Tibial artery (tissue), 4 donors: ENCODE measurements around the gene C2orf66.

Source experiments
- DNase-seq, 2 donors: peaks; one replicate each; pipeline ENCODE4 v3.0.0-alpha.2; 2019
- H3K27ac ChIP-seq, 2 donors: fragments of 200-600 bp; sonication (generic) in 1 of 2; 1 replicate in 1 of 2; 2 replicates in 1 of 2; pipeline ENCODE4 v1.5.1; 2018 to 2019; ENCODE audit warnings: mild to moderate bottlenecking in 1 of 2
- H3K27me3 ChIP-seq, 2 donors: fragments of 200-600 bp; sonication (generic) in 1 of 2; one replicate each; pipeline versions ENCODE4 v1.5.1 to v1.6.0; 2016 to 2019
- H3K36me3 ChIP-seq, 3 donors: fragments of 200-600 bp; sonication (generic) in 2 of 3; one replicate each; pipeline ENCODE4 v1.5.1; 2016 to 2019; ENCODE audit warnings: mild to moderate bottlenecking in 2 of 3
- H3K4me1 ChIP-seq, 4 donors: fragments of 200-600 bp; sonication (generic) in 2 of 4; 1 replicate in 3 of 4; 2 replicates in 1 of 4; pipeline ENCODE4 v1.5.1; 2016 to 2019
- H3K4me3 ChIP-seq, 2 donors: fragments of 200-600 bp; sonication (generic) in 1 of 2; 1 replicate in 1 of 2; 2 replicates in 1 of 2; pipeline ENCODE4 v1.5.1; 2018 to 2019; ENCODE audit warnings: mild to moderate bottlenecking in 2 of 2
- H3K9me3 ChIP-seq, 3 donors: fragments of 200-600 bp; sonication (generic) in 1 of 3; one replicate each; pipeline ENCODE4 v1.5.1; 2016 to 2019
- CTCF ChIP-seq, 2 experiments: fragments of 200-600 bp in 1 of 2; fragments of 450-650 bp in 1 of 2; IDR thresholded peaks; one replicate each; pipeline ENCODE4 v1.5.1; 2017 to 2019; ENCODE audit warnings: antibody characterized with exemption in 2 of 2, mild to moderate bottlenecking in 1 of 2, moderate library complexity in 1 of 2
- intact Hi-C: fragments of 100-400 bp; cut with DNase I; formaldehyde crosslinking; loops from one replicate; pipeline ENCODE4 v1.15.0; 2023; ENCODE audit warnings: low total_unique reads

The C2orf66 gene

GRCh38 chr2:196846295-196846694 lies 37.1 kb upstream of the C2orf66 start:
- peaks cover 0 to 11% (median 8%) of the 10 kb centered on the region in 3 donors for H3K36me3 ChIP-seq
- no peaks in the 10 kb centered on the region for H3K9me3 ChIP-seq
- TF ChIP-seq CTCF (IDR thresholded peaks at IDR 0.05): no peak
- H3K27me3 ChIP-seq: no peaks in the 10 kb centered on the region
- no peak overlapping the region for H3K27ac ChIP-seq
- no peak for DNase-seq
- intact Hi-C loops: no loop called here
- H3K4me3 ChIP-seq: no peak overlapping the region
- no peaks in the 10 kb centered on the region for H3K4me1 ChIP-seq

GRCh38 chr2:196845371-196845770 lies 36.2 kb upstream of the C2orf66 start:
- H3K9me3 ChIP-seq: no peaks in the 10 kb centered on the region
- DNase-seq: no peak
- intact Hi-C loops: no loop called here

GRCh38 chr2:196840171-196840570 lies 31.0 kb upstream of the C2orf66 start:
- DNase-seq: no peak
- Histone ChIP-seq H3K27ac (no peak overlapping the region), H3K36me3 (peaks cover 23 to 25% (median 24%) of the 10 kb centered on the region in 3 donors), H3K9me3 (no peaks in the 10 kb centered on the region), H3K4me3 (no peak overlapping the region), H3K4me1 (no peaks in the 10 kb centered on the region), H3K27me3 (no peaks in the 10 kb centered on the region)
- intact Hi-C loops: no loop called here
- no peak for TF ChIP-seq CTCF (IDR thresholded peaks at IDR 0.05)

More at GRCh38 chr2:196845371-196845770, 36.2 kb upstream of the C2orf66 start:
- Histone ChIP-seq H3K27me3 (no peaks in the 10 kb centered on the region), H3K27ac (no peak overlapping the region), H3K4me3 (no peak overlapping the region), H3K4me1 (no peaks in the 10 kb centered on the region), H3K36me3 (peaks cover 7 to 15% (median 8%) of the 10 kb centered on the region in 3 donors)
- TF ChIP-seq CTCF (IDR thresholded peaks at IDR 0.05): no peak

- Histone ChIP-seq H3K27me3 (no peaks in the 10 kb centered on the region), H3K4me1 (no peaks in the 10 kb centered on the region), H3K36me3 (peaks cover 23 to 25% (median 24%) of the 10 kb centered on the region in 3 donors), H3K9me3 (no peaks in the 10 kb centered on the region), H3K4me3 (no peak overlapping the region), H3K27ac (no peak overlapping the region)
- TF ChIP-seq CTCF (IDR thresholded peaks at IDR 0.05): no peak
- intact Hi-C loops: no loop called here
- DNase-seq: no peak
Measured at GRCh38 chr2:196839574-196839973, 30.4 kb upstream of the C2orf66 start.

GRCh38 chr2:196836440-196836839 lies 27.3 kb upstream of the C2orf66 start:
- intact Hi-C loops: no loop called here
- H3K4me1 ChIP-seq: no peaks in the 10 kb centered on the region
- H3K36me3 ChIP-seq: peaks cover 13 to 23% (median 17%) of the 10 kb centered on the region in 3 donors
- no peaks in the 10 kb centered on the region for H3K27me3 ChIP-seq
- DNase-seq: no peak
- no peak overlapping the region for H3K27ac ChIP-seq
- H3K9me3 ChIP-seq: no peaks in the 10 kb centered on the region
- H3K4me3 ChIP-seq: no peak overlapping the region
- no peak for TF ChIP-seq CTCF (IDR thresholded peaks at IDR 0.05)

- Histone ChIP-seq H3K4me1 (no peaks in the 10 kb centered on the region), H3K4me3 (no peak overlapping the region), H3K27me3 (no peaks in the 10 kb centered on the region), H3K27ac (no peak overlapping the region), H3K36me3 (no peaks in the 10 kb centered on the region), H3K9me3 (no peaks in the 10 kb centered on the region)
- intact Hi-C loops: no loop called here
- no peak for DNase-seq
- no peak for TF ChIP-seq CTCF (IDR thresholded peaks at IDR 0.05)
Measured at GRCh38 chr2:196830701-196831100, 21.5 kb upstream of the C2orf66 start.
